GM12891 (cell line): Measurements from ENCODE around the gene ITGA1.

Experiments used
- POLR2A ChIP-seq: IDR thresholded peaks from 2 replicates; pipeline ENCODE4 v1.6.1; 2011; ENCODE audit warnings: low read depth, low read length, control low read depth
- POLR2AphosphoS5 ChIP-seq: IDR thresholded peaks from 2 replicates; pipeline ENCODE4 v1.6.1; 2011; ENCODE audit warnings: low read depth, low read length, control low read depth

DNA sequence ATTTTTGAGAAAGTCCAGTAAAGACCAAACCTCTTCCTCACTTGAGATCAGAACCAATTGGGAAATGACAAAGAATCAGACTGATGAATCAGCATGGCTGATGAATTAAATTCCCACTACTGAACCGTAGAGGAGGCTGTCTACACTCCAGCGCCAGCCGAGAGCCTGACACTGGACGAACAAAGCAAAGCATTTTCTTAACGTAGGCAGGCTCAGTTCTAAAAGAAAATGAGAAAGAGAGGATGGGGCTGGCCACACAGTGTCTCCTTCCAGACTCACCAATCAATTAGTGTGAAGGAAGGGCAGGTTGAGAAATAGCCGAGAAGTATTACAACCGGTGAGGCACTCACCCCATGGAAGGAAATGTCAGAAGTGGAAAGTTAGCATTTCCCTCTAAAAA, 49.4 kb downstream of the ITGA1 start:
- TF ChIP-seq POLR2AphosphoS5 (no peak), POLR2A (no peak)
